Measurements from ENCODE around the gene CYSLTR2.

CYSLTR2 gene

DNA sequence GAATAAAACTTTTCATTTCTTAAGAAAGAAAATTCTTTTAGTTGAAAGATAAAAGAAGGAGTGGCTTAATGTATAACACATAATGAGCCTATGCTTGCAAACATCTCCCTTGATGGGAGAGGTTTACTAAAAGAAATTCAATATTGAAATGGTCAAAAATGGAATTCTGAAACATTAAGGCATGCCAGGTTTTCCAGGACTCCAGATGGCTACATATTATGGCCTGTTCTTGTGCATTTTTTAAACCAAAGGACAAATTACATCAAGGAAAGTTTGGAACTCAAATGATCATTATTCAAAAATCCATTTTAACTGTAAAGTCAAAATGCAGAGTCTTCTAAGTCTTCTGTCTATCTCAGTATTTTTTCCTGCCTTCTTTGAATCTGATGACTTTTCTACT is 19.1 kb upstream of the CYSLTR2 start:
- Histone ChIP-seq H3K9me3 (ENCODE audit: control insufficient read depth, insufficient read depth, low read depth, low read length) (no peaks in the 10 kb centered on the region), H3K36me3 (ENCODE audit: control insufficient read depth in 2 of 2, insufficient read depth in 1 of 2, low read length in 2 of 2) (no peaks in the 10 kb centered on the region), H3K4me1 (ENCODE audit: control insufficient read depth, insufficient read depth, low read length) (no peaks in the 10 kb centered on the region), H3K4me3 (ENCODE audit: low read depth, low read length) (no peak overlapping the region), H3K27ac (ENCODE audit: extremely low read depth, low read depth, low read length) (no peak overlapping the region)
- TF ChIP-seq ZNF561 (tag by site-specific recombination; IDR thresholded peaks at IDR 0.05; ENCODE audit: borderline replicate concordance): no peak
- no peak for TF ChIP-seq ZNF266 (tag by site-specific recombination; IDR thresholded peaks at IDR 0.05; ENCODE audit: low read depth)
- TF ChIP-seq ZNF341 (tag by site-specific recombination; IDR thresholded peaks at IDR 0.05; ENCODE audit: low read depth): no peak
- no peak for TF ChIP-seq ZNF549 (tag by site-specific recombination; IDR thresholded peaks at IDR 0.05)
- TF ChIP-seq, protein P1, sequence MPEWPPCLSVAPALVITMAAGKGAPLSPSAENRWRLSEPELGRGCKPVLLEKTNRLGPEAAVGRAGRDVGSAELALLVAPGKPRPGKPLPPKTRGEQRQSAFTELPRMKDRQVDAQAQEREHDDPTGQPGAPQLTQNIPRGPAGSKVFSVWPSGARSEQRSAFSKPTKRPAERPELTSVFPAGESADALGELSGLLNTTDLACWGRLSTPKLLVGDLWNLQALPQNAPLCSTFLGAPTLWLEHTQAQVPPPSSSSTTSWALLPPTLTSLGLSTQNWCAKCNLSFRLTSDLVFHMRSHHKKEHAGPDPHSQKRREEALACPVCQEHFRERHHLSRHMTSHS (tag by site-specific recombination; IDR thresholded peaks at IDR 0.05): no peak
- ChIA-PET POLR2A (no interaction called here), CTCF (no interaction called here)

DNA sequence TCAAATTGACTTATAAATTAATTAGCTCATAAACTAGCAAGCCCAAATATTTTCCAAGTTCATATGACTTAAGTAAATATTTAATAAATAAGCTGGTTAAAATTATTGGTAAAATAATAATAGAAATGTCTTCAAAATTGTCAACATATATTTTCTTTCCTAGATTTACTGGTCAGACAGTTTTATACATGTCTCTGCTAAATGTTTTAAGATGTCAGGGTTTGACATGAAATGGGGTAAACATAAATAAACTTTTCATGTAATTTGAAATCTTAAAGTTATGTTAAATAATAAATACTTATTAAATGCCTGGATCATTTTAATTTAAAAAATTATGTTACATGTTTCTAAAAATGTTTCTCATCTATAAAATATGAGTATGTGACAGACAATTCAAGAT is 18.3 kb upstream of the CYSLTR2 start:
- no peak overlapping the region for H3K27ac ChIP-seq (ENCODE audit: extremely low read depth, low read depth, low read length)
- no peaks in the 10 kb centered on the region for H3K9me3 ChIP-seq (ENCODE audit: control insufficient read depth, insufficient read depth, low read depth, low read length)
- ChIA-PET CTCF (interaction anchor here (0.7 kb wide), 1 partner anchor 599 kb away, joined by 4 read pairs; no protein-coding TSS in a partner anchor), POLR2A (no interaction called here)
- no peak overlapping the region for H3K4me3 ChIP-seq (ENCODE audit: low read depth, low read length)
- no peaks in the 10 kb centered on the region for H3K36me3 ChIP-seq (ENCODE audit: control insufficient read depth in 2 of 2, insufficient read depth in 1 of 2, low read length in 2 of 2)
- H3K4me1 ChIP-seq (ENCODE audit: control insufficient read depth, insufficient read depth, low read length): no peaks in the 10 kb centered on the region
- TF ChIP-seq, protein P2, sequence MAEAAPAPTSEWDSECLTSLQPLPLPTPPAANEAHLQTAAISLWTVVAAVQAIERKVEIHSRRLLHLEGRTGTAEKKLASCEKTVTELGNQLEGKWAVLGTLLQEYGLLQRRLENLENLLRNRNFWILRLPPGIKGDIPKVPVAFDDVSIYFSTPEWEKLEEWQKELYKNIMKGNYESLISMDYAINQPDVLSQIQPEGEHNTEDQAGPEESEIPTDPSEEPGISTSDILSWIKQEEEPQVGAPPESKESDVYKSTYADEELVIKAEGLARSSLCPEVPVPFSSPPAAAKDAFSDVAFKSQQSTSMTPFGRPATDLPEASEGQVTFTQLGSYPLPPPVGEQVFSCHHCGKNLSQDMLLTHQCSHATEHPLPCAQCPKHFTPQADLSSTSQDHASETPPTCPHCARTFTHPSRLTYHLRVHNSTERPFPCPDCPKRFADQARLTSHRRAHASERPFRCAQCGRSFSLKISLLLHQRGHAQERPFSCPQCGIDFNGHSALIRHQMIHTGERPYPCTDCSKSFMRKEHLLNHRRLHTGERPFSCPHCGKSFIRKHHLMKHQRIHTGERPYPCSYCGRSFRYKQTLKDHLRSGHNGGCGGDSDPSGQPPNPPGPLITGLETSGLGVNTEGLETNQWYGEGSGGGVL (tag by site-specific recombination; IDR thresholded peaks at IDR 0.05): no peak
- TF ChIP-seq ZNF169 (tag by site-specific recombination; IDR thresholded peaks at IDR 0.05) (no peak), ZNF529 (tag by site-specific recombination; IDR thresholded peaks at IDR 0.05; ENCODE audit: insufficient replicate concordance) (peak; percentile 20), ZNF311 (tag by site-specific recombination; IDR thresholded peaks at IDR 0.05; ENCODE audit: borderline replicate concordance) (no peak), SETDB1 (IDR thresholded peaks at IDR 0.05; ENCODE audit: insufficient read length, low read length) (peak; percentile 83), ZNF2 (tag by site-specific recombination; IDR thresholded peaks at IDR 0.05) (no peak), ZNF155 (tag by site-specific recombination; IDR thresholded peaks at IDR 0.05) (no peak), ZNF274 (IDR thresholded peaks at IDR 0.05; ENCODE audit: low read length) (no peak), ZNF274 (tag by site-specific recombination; IDR thresholded peaks at IDR 0.05; ENCODE audit: borderline replicate concordance) (no peak), ZNF391 (tag by site-specific recombination; IDR thresholded peaks at IDR 0.05; ENCODE audit: borderline replicate concordance, low read depth) (no peak), ZNF473 (tag by site-specific recombination; IDR thresholded peaks at IDR 0.05) (no peak), ZSCAN23 (tag by site-specific recombination; IDR thresholded peaks at IDR 0.05) (no peak), ZNF792 (tag by site-specific recombination; IDR thresholded peaks at IDR 0.05) (no peak), MYNN (tag by site-specific recombination; IDR thresholded peaks at IDR 0.05; ENCODE audit: borderline replicate concordance) (no peak)
- TF ChIP-seq, protein P3, sequence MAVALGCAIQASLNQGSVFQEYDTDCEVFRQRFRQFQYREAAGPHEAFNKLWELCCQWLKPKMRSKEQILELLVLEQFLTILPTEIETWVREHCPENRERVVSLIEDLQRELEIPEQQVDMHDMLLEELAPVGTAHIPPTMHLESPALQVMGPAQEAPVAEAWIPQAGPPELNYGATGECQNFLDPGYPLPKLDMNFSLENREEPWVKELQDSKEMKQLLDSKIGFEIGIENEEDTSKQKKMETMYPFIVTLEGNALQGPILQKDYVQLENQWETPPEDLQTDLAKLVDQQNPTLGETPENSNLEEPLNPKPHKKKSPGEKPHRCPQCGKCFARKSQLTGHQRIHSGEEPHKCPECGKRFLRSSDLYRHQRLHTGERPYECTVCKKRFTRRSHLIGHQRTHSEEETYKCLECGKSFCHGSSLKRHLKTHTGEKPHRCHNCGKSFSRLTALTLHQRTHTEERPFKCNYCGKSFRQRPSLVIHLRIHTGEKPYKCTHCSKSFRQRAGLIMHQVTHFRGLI (tag by site-specific recombination; IDR thresholded peaks at IDR 0.05): no peak
- TF ChIP-seq, protein P4, sequence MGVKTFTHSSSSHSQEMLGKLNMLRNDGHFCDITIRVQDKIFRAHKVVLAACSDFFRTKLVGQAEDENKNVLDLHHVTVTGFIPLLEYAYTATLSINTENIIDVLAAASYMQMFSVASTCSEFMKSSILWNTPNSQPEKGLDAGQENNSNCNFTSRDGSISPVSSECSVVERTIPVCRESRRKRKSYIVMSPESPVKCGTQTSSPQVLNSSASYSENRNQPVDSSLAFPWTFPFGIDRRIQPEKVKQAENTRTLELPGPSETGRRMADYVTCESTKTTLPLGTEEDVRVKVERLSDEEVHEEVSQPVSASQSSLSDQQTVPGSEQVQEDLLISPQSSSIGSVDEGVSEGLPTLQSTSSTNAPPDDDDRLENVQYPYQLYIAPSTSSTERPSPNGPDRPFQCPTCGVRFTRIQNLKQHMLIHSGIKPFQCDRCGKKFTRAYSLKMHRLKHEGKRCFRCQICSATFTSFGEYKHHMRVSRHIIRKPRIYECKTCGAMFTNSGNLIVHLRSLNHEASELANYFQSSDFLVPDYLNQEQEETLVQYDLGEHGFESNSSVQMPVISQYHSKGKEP (tag by site-specific recombination; IDR thresholded peaks at IDR 0.05): no peak

All from HEK293 (cell line).